ENCODE measurements around the gene FRAT2.

Gene FRAT2

GRCh38 chr10:97323501-97323900 lies 11.0 kb downstream of the FRAT2 start:
- no peak for DNase-seq

- no peak for DNase-seq
These were observed 12.7 kb downstream of the FRAT2 start for GRCh38 chr10:97321804-97322190.

- DNase-seq, result no peak
These were observed 13.3 kb downstream of the FRAT2 start for GRCh38 chr10:97321032-97321803.

GRCh38 chr10:97320480-97321031 lies 14.0 kb downstream of the FRAT2 start:
- DNase-seq, result peak; percentile 7

GRCh38 chr10:97319671-97320479 lies 14.7 kb downstream of the FRAT2 start:
- peak; percentile 49 for DNase-seq

GRCh38 chr10:97318772-97319651 lies 15.5 kb downstream of the FRAT2 start, which contains the start of gene FRAT1:
Gene FRAT1, plus strand, starts transcription at chr10:97319271. Its CDS starts 183 bp downstream, at chr10:97319454.
- peak; percentile 88 for DNase-seq

GRCh38 chr10:97314671-97315070 lies 19.9 kb downstream of the FRAT2 start:
- DNase-seq, result no peak

- no peak for DNase-seq
These were observed 21.6 kb downstream of the FRAT2 start for GRCh38 chr10:97312897-97313296.

- no peak for DNase-seq
These were observed 23.4 kb downstream of the FRAT2 start for GRCh38 chr10:97311111-97311626.

- no peak for DNase-seq
These were observed 26.4 kb downstream of the FRAT2 start for GRCh38 chr10:97307866-97308780.

- no peak for DNase-seq
These were observed 27.1 kb downstream of the FRAT2 start for GRCh38 chr10:97307441-97307840.

GRCh38 chr10:97302088-97302791 lies 32.3 kb downstream of the FRAT2 start:
- no peak for DNase-seq

- no peak for DNase-seq
These were observed 33.5 kb downstream of the FRAT2 start for GRCh38 chr10:97300980-97301379.

- no peak for DNase-seq
These were observed 36.3 kb downstream of the FRAT2 start for GRCh38 chr10:97298223-97298571.

- DNase-seq, result no peak
These were observed 36.8 kb downstream of the FRAT2 start for GRCh38 chr10:97297556-97298222.

- DNase-seq, result no peak
These were observed 41.7 kb downstream of the FRAT2 start for GRCh38 chr10:97292862-97293198.

GRCh38 chr10:97292097-97292861 lies 42.2 kb downstream of the FRAT2 start, which contains the start of gene ARHGAP19:
Gene ARHGAP19, minus strand, starts transcription at chr10:97292637. Its CDS starts 10 bp downstream, at chr10:97292627.
- DNase-seq, result peak; percentile 91

- no peak for DNase-seq
These were observed 43.0 kb downstream of the FRAT2 start for GRCh38 chr10:97291357-97292096.
